GM12878 (cell line): Measurements from ENCODE around the gene MEAF6. TPM values are rescaled to one million over a fixed set of nuclear protein-coding genes. Genes with fewer than 3 reads are reported as not detected.

ENCODE experiments used
- ATAC-seq: fragments of 200-7000 bp; cut with Tn5 transposase; 3 replicates; pipeline ENCODE4 v1.9.1; 2020; ENCODE audit warnings: mild to moderate bottlenecking, moderate library complexity
- BruUV-seq: library from RNA; stranded (reverse); fragments of 400-500 nt; replicated peaks from 2 replicates; lab custom pipeline; 2021; lab: Mats Ljungman, UMichigan
- CTCF ChIA-PET: fragments of 300-600 bp; sonication (Branson Sonifier 250); formaldehyde crosslinking; extraction: SDS; loops from one replicate; lab custom pipeline; 2021; ENCODE audit warnings: inconsistent platforms; lab: Yijun Ruan, JAX
- POLR2A ChIA-PET: fragments of 350-600 bp; formaldehyde crosslinking; extraction: SDS; loops from one replicate; lab custom pipeline; 2021; ENCODE audit warnings: inconsistent platforms; lab: Charles Lee
- RAD21 ChIA-PET: fragments of 300-600 bp; sonication (Branson Sonifier 250); formaldehyde crosslinking; loops from one replicate; lab custom pipeline; 2023; ENCODE audit warnings: antibody characterized with exemption; ENCODE audit not compliant: unreplicated experiment; lab: Charles Lee
- SMC1A ChIA-PET: fragments of 300-600 bp; sonication (Branson Sonifier 250); formaldehyde crosslinking; loops from one replicate; lab custom pipeline; 2023; ENCODE audit not compliant: unreplicated experiment, uncharacterized antibody; lab: Charles Lee
- DNase-seq: peaks from one replicate; pipeline ENCODE4 v3.0.0-alpha.2; 2011; ENCODE audit warnings: low read depth, low spot score
- FAIRE-seq: peaks from 3 replicates; lab custom pipeline; 2011; peaks lifted over from hg19 to GRCh38; lab: Jason Lieb, UNC
- H2AFZ ChIP-seq: 2 replicates; pipeline ENCODE4 v1.6.0; 2011; ENCODE audit warnings: low read depth, low read length, control low read depth; ENCODE audit not compliant: control insufficient read depth
- H3K27ac ChIP-seq: 2 replicates; pipeline ENCODE4 v1.5.1; 2011; ENCODE audit warnings: control low read depth; ENCODE audit not compliant: control insufficient read depth, insufficient read depth
- H3K27me3 ChIP-seq, 2 experiments: replicated peaks in 1 of 2; 2 replicates each; pipeline versions ENCODE4 v1.6.0 to v1.6.1; 2011; ENCODE audit warnings: low read length in 1 of 2; ENCODE audit not compliant: control insufficient read depth in 2 of 2, insufficient read depth in 2 of 2
- H3K36me3 ChIP-seq, 2 experiments: 2 replicates each; pipeline ENCODE4 v1.5.1; 2011; ENCODE audit warnings: low read length in 1 of 2; ENCODE audit not compliant: control insufficient read depth in 2 of 2, insufficient read depth in 2 of 2
- H3K4me1 ChIP-seq: 2 replicates; pipeline ENCODE4 v1.6.1; 2011; ENCODE audit warnings: mild to moderate bottlenecking, low read length, moderate library complexity, mixed read lengths; ENCODE audit not compliant: control insufficient read depth, insufficient read depth
- H3K4me2 ChIP-seq: 2 replicates; pipeline ENCODE4 v1.6.0; 2011; ENCODE audit warnings: control low read depth; ENCODE audit not compliant: control insufficient read depth, insufficient read depth
- H3K4me3 ChIP-seq: fragments of 200-600 bp; sonication (generic); 2 replicates; pipeline ENCODE4 v1.5.1; 2016
- H3K79me2 ChIP-seq: 2 replicates; pipeline ENCODE4 v1.6.0; 2011; ENCODE audit warnings: low read length; ENCODE audit not compliant: control insufficient read depth, insufficient read depth
- H3K9ac ChIP-seq: 2 replicates; pipeline ENCODE4 v1.8.0; 2011; ENCODE audit warnings: low read length, control low read depth, mixed read lengths; ENCODE audit not compliant: control insufficient read depth, insufficient read depth
- H3K9me3 ChIP-seq: replicated peaks from 3 replicates; pipeline ENCODE4 v1.5.1; 2011; ENCODE audit warnings: mild to moderate bottlenecking, low read length; ENCODE audit not compliant: control insufficient read depth, insufficient read depth
- H4K20me1 ChIP-seq: 2 replicates; pipeline ENCODE4 v1.6.0; 2011; ENCODE audit not compliant: control insufficient read depth, insufficient read depth
- CBFB ChIP-seq: IDR thresholded peaks from 2 replicates; pipeline ENCODE4 v1.6.1; 2016; ENCODE audit warnings: antibody characterized with exemption, low read depth
- HDGF ChIP-seq: fragments of 450-650 bp; IDR thresholded peaks from 2 replicates; pipeline ENCODE4 v1.6.1; 2016; ENCODE audit warnings: antibody characterized with exemption
- JUND ChIP-seq: IDR thresholded peaks from 2 replicates; pipeline ENCODE4 v1.6.1; 2012; ENCODE audit warnings: low read depth, mild to moderate bottlenecking, low read length, improper control_type of control experiment, moderate library complexity
- MEF2B ChIP-seq: fragments of 450-650 bp; IDR thresholded peaks from 2 replicates; pipeline ENCODE4 v1.6.1; 2018; ENCODE audit warnings: mild to moderate bottlenecking, moderate library complexity; ENCODE audit not compliant: partially characterized antibody, poor library complexity, severe bottlenecking
- SKIL ChIP-seq: fragments of 450-650 bp; IDR thresholded peaks from 2 replicates; pipeline ENCODE4 v1.6.1; 2017; ENCODE audit warnings: mild to moderate bottlenecking, low read depth, inconsistent platforms; ENCODE audit not compliant: poor library complexity, severe bottlenecking
- YY1 ChIP-seq: IDR thresholded peaks from 2 replicates; pipeline ENCODE4 v1.6.1; 2011; ENCODE audit warnings: low read depth, mild to moderate bottlenecking, low read length
- WGBS: methylation state at CpG from one replicate; pipeline ENCODE4 v1.1.6; 2016; ENCODE audit warnings: low lambda C conversion rate; ENCODE audit not compliant: insufficient replicate concordance, insufficient coverage; ENCODE audit errors: missing lambda C conversion rate; 5-methylcytosine and 5-hydroxymethylcytosine counted together
- in situ Hi-C: fragments of 300-500 bp; cut with MboI; formaldehyde crosslinking; loops from 9 replicates; pipeline ENCODE4 v1.14.3; 2018; ENCODE audit warnings: mixed read lengths
- intact Hi-C: fragments of 100-400 bp; cut with micrococcal nuclease; formaldehyde crosslinking; loops from one replicate; pipeline ENCODE4 v1.14.2; 2022; ENCODE audit not compliant: unreplicated experiment
- polyA plus RNA-seq, 11 experiments: library from polyadenylated mRNA; depleted of rRNA in 4 of 11; unstranded in 6 of 11; stranded (reverse) in 5 of 11; fragments of >200 nt; fragmentation: Nextera tagmentation in 4 of 11; fragmentation: Illumina TruSeq in 1 of 11; extraction: Ambion mirVana in 4 of 11; extraction: Trizol in 1 of 11; gene quantifications; 1 replicate in 1 of 11; 2 replicates in 10 of 11; pipeline versions ENCODE4 v1.2.1 to v1.2.3, GENCODE V29; 2011 to 2016; ENCODE audit warnings: inconsistent platforms in 2 of 11, missing spikeins in 2 of 11, low read depth in 1 of 11
- total RNA-seq, 4 experiments: library from RNA; depleted of rRNA in 3 of 4; stranded (reverse); fragments of >200 nt in 3 of 4; fragmentation: Illumina TruSeq in 1 of 4; extraction: Trizol in 1 of 4; gene quantifications; 2 replicates each; pipeline versions ENCODE4 v1.2.1 to v1.2.3, GENCODE V29; 2013 to 2021
- TF ChIP-seq, protein P1 (sequence below): fragments of 450-650 bp; IDR thresholded peaks from 2 replicates; pipeline ENCODE4 v1.6.1; 2014; ENCODE audit warnings: mild to moderate bottlenecking

Gene MEAF6
- total and polyA plus RNA-seq, 10 of the 15 experiments (the other 5 are each of a cell fraction or from before 2014, with no cell fraction given), result 30.8 to 75.0 (median 58.1) TPM

DNA sequence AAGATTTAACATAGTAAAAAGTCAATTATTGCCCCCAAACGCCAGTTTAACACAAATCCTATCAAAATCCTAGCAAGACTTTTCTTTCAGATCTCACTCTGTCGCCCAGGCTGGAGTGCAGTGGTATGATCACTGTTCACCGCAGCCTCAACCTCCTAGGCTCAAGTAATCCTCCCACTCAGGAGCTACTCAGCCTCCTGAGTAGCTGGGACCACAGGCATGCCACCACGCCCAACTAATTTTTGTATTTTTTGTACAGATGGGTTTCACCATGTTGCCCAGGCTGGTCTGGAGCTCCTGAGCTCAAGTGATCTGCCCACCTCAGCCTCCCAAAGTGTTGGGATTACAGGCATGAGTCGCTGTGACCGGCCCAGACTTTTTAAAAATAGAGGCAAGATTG lies 34.8 kb upstream of the MEAF6 start:
- intact Hi-C loops (no loop called here), in situ Hi-C loops (no loop called here)
- Histone ChIP-seq H3K4me1 (peaks cover 3% of the 10 kb centered on the region; the same call in 1 of the 2 replicates), H3K9me3 (no peaks in the 10 kb centered on the region; the same call in 2 of the 3 replicates), H4K20me1 (no peaks in the 10 kb centered on the region), H2AFZ (no peak overlapping the region), H3K9ac (no peak overlapping the region), H3K36me3 (peaks cover 6 to 15% of the 10 kb centered on the region in 2 experiments), H3K4me3 (no peak overlapping the region), H3K27ac (no peak overlapping the region), H3K79me2 (peaks cover 18% of the 10 kb centered on the region), H3K4me2 (no peak overlapping the region; the same call in 1 of the 2 replicates), H3K27me3 (no peaks in the 10 kb centered on the region)
- ChIA-PET SMC1A (interaction anchor here (0.7 to 1.1 kb wide), 2 partner anchors 132 to 135 kb away, joined by 3 to 8 read pairs; no protein-coding TSS in a partner anchor), RAD21 (no interaction called here), POLR2A (no interaction called here), CTCF (interaction anchor here (1.5 to 1.8 kb wide), 3 partner anchors 62 to 133 kb away, joined by 4 to 6 read pairs (median 5); no protein-coding TSS in a partner anchor)
- DNase-seq (no peak), FAIRE-seq (no peak), ATAC-seq (no peak)
- WGBS, result 95% methylated on average over 6 of the region's 6 CpGs
- BruUV-seq, result no TSS peak
- TF ChIP-seq CBFB (no peak), MEF2B (no peak), JUND (no peak), SKIL (no peak), HDGF (no peak), YY1 (no peak)
- TF ChIP-seq, protein P1, sequence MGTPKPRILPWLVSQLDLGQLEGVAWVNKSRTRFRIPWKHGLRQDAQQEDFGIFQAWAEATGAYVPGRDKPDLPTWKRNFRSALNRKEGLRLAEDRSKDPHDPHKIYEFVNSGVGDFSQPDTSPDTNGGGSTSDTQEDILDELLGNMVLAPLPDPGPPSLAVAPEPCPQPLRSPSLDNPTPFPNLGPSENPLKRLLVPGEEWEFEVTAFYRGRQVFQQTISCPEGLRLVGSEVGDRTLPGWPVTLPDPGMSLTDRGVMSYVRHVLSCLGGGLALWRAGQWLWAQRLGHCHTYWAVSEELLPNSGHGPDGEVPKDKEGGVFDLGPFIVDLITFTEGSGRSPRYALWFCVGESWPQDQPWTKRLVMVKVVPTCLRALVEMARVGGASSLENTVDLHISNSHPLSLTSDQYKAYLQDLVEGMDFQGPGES, result no peak
